ENCODE results near the gene CX3CR1. TPM values are rescaled to one million over a fixed set of nuclear protein-coding genes. Genes with fewer than 3 reads are reported as not detected.

The CX3CR1 gene
- total RNA-seq, 1 donor from 2014 or later: 0.84 TPM

- no peak for ATAC-seq
These were observed 10.4 kb upstream of the CX3CR1 start for GRCh38 chr3:39290255-39290654.

DNA sequence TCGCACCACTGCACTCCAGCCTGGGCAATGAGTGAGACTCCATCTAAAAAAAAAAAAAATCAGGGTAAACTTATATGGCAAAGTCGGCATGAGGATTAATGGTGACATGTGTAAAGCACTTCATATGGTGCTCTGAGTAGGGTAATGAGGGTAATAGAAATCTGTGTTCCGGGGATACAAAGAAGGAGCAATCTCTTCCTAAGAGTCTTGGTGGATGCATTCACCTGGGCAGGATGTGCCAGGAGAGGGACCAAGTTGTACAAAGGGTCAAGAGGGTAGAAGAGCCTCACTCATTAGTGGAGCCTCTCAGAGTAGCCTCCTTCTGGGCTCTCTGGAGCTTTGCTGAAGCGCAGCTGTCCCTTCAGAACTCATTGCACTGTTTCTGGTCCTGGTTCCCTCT, 9.3 kb upstream of the CX3CR1 start:
- ATAC-seq: no peak

DNA sequence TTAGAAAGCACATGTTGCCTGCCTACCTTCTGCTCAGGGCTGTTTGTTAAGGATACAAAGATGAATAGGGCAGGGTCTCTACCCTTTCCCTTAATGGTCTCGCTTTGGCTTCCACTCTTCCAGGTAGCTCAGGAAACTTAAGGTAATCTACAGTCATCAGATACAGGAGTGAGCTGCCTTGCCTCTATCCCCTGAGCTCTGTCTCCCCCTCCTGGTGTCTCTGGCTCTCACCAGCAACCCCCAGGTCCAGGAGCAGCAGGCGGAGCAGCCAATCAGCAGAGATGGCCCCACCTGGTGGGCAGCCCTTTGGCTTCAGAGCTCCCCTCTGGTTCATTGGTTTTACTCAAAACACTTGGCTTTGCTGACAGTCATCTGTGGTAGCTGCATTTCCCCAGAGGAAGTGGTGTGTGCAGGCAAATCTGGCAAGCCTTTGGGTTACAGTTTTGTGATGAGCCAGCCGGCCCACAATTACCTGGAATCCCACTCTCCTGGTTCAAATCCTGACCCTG, 8.5 kb upstream of the CX3CR1 start:
- peak; percentile 94 for ATAC-seq

DNA sequence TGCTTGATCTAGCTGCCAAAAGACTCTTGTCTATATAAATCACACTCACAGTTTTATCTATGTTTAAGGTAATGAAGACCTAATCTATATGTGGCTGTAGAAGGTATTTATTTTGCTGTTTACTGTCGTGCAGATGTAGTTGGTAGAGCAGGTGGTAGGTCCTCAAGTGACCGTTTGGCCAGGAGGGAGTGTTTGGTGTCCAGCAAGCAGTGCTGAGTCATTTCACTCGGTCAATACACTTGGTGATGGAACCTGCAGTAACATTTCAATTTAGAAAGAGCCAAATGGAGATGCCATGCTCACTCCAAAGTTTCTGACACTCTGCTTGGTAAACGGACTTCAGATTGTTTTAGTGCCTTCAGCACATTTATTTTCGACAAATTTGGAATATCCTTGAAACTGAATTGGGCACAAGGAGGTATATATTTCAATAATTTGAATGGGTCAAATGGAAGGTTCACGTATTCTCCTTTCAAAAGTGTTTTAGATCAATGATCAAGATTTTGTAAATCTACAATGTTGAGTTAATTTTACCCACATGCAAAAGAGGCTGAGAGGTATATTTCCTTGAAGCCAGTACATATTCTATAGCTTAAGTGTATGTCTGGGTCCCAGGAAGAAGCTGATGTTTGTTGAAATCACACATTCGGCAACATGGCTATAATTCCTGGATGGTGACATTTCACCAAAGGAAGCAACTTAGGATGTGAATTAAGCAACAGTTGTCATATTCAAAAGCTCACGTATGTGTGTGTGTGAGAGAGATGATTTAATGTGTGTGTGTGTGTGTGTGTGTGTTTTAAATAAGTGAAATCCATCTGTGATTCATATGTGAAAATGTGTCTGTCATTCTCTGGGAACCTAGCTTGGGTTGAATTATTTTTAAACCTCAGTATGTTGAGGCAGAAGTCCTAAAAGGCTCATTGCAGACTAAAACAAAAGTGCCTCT, 7.7 kb upstream of the CX3CR1 start:
- ATAC-seq: no peak

GRCh38 chr3:39286771-39287170, 6.9 kb upstream of the CX3CR1 start:
- no peak for ATAC-seq

DNA sequence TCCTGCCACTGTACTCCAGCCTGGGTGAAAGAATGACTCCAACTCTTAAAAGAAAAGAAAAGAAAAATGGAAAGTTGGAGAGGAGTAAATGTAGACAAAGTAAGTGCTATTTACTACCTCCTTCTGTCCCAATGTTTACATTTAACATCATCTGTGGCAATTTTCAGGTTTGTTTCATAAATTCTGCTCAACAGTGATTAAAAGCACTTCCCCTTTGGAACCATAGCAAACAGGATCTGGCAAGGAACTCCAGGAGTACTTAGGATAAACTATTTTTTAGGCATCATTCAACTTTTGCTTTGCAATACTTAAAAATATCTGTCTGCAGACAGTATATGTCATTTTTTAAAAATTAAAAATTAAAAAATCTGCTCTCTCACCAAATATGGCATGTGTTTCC, 5.5 kb upstream of the CX3CR1 start:
- ATAC-seq: no peak

- ATAC-seq: no peak
These were observed 4.6 kb upstream of the CX3CR1 start for GRCh38 chr3:39284457-39284881.

GRCh38 chr3:39282057-39282456, 2.2 kb upstream of the CX3CR1 start:
- ATAC-seq: no peak

DNA sequence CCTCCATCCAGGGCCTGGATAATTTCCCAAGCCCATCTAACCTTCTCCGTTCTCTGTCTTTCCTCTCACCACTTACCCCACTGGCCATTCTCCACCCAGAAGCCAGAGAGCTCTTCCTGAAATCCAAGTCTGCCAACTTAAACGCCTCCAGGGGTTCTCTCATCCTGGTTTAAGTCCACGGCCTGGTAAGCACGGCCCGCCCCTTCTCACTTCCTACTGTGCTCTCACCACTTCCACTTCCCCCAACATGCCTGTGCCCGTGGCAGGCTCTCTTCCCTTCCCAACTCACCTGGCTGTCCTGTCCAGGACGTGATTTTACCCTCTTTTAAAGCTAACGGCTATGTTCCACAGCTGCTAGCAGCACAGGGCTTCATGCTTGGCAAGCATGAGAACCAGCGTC, 1.7 kb upstream of the CX3CR1 start:
- ATAC-seq: no peak

DNA sequence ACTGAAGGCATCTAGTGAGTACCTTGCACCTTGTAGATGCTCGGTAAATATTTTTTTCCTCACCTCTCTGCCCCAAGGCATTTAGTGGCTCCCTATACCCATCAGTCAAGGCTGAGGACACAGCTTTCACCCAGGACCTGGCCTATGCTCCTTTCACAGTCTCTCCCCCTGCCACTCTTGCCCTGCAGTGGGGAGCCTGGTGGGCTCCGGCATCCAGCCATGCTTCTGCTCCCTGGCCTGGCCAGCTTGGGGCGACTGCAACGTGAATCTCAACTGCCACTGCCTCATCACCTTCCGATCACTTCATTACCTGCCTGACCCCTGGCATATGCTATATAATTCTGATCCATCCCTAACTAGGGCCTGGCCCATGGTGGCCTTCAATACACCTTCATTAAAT, 735 bp upstream of the CX3CR1 start:
- ATAC-seq: no peak

DNA sequence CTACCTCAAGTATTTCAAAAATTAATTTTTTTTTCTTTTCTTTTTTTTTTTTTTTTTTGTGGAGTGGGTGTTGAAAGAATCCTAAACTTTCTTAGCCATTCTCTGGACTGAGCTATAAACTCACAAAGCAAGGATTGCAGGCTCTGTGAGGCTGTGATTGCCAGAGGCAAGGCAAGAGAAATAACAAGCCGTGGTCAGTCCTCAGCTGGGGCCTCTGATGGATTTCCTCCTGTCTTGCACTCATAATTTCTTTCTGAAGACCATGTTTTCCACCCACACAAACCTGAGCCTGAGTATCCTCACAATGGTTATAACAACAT, 1.3 kb downstream of the CX3CR1 start:
- no peak for ATAC-seq

GRCh38 chr3:39277893-39278615, 1.8 kb downstream of the CX3CR1 start:
- peak; percentile 32 for ATAC-seq

DNA sequence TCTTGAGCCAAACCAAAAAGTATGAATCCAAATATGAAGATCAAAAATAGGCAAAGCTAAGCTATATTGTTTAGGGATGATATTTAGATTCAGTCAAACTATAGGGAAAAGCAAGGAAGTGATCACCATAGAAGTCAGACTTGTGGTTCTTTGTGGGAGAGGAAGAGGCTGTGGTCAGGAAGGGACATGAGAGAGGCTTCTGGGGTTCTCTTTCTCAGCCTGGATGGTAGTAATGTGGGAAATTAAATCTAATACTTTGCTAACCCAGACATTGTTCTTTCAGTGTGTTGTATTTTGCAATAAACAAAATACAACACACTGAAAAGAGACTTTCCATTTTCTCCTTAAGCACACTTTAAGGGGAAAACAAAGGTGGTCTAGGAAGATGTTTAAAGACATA, 3.1 kb downstream of the CX3CR1 start:
- ATAC-seq: no peak

DNA sequence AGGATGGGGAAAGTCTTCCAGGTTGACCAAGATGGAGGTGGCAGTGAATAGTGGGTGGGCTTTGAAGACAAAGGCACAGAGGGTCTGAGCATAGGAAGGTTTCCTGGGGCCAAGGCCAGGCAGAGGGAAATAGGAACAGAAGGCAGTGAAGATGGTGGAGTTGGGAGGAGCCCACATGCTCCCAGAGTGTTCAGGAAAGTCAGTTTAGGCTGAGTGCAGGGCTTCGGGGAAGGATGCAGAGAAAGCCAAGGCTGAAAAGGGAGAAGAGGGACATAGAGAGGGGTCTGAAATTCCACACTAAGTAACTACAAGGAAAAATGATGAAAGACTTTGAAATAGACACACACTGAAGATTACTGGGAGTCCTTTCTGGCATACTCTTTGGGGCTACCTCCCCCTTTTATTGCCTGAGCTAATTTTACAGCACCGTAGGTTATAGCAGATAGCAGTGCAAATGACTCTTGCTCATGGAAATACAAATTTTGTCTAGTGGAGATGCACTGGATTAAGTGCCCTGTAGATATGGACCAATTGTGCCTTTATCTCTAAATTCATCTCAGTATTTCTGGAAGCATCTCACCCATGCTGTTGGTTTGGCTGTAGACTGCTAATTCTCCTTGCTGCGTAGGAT, 3.8 kb downstream of the CX3CR1 start:
- no peak for ATAC-seq

DNA sequence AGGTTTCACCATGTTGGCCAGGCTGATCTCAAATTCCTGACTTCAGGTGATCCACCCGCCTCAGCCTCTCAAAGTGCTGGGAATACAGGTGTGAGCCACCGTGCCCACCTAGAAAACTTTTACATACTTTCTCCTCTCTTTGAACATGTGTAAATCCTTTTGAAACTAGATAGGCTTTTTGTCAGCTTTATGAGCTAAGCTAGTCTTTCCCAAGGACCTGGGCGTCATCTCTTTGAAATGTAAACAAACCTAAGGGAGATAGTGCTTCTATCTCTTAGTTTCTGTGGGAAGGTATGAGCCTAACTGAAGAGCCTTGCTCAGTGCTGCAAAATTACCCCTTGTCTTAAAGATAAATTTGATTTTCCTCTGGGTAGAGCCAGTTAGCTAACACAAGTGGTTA, 4.8 kb downstream of the CX3CR1 start:
- no peak for ATAC-seq

- ATAC-seq: no peak
These were observed 6.7 kb downstream of the CX3CR1 start for GRCh38 chr3:39273119-39273518.

DNA sequence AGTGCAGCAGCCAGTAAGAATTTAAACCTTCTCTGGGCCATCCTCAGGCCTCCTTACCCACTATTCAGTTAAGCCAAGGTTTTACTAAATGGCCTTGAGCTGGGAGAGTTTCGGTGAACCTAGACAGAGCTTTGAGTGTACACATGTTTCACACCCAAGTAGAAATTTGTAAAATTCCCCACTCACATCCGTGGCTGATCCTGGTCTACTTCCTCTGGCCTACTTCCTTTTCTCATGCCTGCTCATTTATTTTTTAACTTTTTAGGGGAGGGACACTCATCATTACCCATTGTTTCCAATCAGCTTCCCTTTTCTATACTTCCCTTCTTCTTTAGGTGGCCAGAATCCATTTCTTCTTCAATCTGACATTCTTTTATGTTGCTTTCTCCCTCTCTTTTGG, 7.6 kb downstream of the CX3CR1 start:
- ATAC-seq: no peak

DNA sequence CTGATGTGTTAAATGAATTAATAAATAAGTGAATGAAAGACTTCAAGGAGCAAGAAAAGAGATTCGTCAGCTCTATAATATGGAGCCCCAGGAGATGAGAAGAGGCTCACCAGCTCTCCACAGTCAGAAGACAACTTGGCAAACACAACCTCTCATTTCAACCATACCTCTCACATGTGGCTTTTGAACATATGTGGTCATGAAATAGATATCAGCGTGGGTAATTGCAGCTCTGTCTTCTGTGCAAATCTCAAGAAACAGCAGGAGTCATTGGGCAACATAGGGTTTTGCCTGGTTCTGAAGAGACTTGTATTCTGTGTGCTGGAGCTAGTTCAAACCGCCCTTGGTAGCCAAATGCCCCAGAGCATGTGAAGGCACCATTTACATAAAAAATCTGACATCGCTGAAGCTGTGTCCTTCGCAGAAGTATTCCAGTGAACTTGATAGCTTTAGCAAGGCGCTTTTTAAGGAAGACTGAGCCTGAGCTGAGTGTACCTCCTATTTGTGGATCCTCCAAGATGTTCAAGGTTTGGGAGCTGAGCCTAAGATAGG, 8.4 kb downstream of the CX3CR1 start:
- ATAC-seq: peak; percentile 20

DNA sequence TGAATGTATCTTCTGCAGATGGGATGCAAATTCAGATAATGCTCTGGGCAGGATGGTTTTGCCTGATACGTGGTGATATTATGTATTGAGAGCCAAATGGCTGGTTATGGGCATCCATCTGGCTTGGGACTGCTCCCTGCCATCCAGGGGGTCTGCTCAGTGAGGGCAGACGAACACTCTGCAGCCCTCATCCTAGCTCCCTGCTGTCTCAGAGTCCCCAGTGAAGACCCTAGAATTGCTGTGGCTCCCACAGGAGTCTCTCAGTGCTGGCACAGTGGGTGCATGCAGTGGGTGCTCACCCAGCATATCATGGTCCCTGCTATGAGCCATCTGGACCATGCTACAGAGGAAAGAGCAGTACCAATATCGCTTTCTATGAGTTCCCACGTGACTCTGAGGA, 10.3 kb downstream of the CX3CR1 start:
- no peak for ATAC-seq

GRCh38 chr3:39268549-39268900, 11.3 kb downstream of the CX3CR1 start:
- ATAC-seq: no peak

- ATAC-seq: no peak
These were observed 11.9 kb downstream of the CX3CR1 start for GRCh38 chr3:39267631-39268548.

GRCh38 chr3:39264053-39264452, 15.8 kb downstream of the CX3CR1 start:
- no peak for ATAC-seq

All from esophagus mucosa (tissue), 1 donor.